ENCODE measurements around the gene ZBED4. TPM values are rescaled to one million over a fixed set of nuclear protein-coding genes. Genes with fewer than 3 reads are reported as not detected.
"Not testable (repeated sequence)": the region's sequence is repeated elsewhere in the genome, so short reads cannot be mapped to it uniquely, and the experiment has no call there.

Gene ZBED4
- total RNA-seq, 4 donors from 2014 or later: 11.9 to 19.4 (median 18.2) TPM

- H3K27ac ChIP-seq: no peak overlapping the region
- H3K9me3 ChIP-seq: no peaks in the 10 kb centered on the region
- no peak overlapping the region for H3K4me3 ChIP-seq
- no peaks in the 10 kb centered on the region for H3K27me3 ChIP-seq
- no peak for DNase-seq (ENCODE audit: low spot score in 2 of 2)
- peaks cover 27% of the 10 kb centered on the region for H3K4me1 ChIP-seq
- WGBS: 83% methylated on average over 2 of the region's 3 CpGs
- no peak for TF ChIP-seq POLR2AphosphoS5 (IDR thresholded peaks at IDR 0.05)
- no peak for TF ChIP-seq POLR2A (IDR thresholded peaks at IDR 0.05)
- no peak for TF ChIP-seq EP300 (IDR thresholded peaks at IDR 0.05)
- TF ChIP-seq CTCF (IDR thresholded peaks at IDR 0.05): no peak
- peaks cover 59% of the 10 kb centered on the region for H3K36me3 ChIP-seq
Measured at GRCh38 chr22:49817359-49817758, 36.3 kb upstream of the ZBED4 start.

GRCh38 chr22:49820984-49821383, 32.7 kb upstream of the ZBED4 start:
- no peak for DNase-seq (ENCODE audit: low spot score in 2 of 2)
- Histone ChIP-seq H3K27me3 (no peaks in the 10 kb centered on the region), H3K4me3 (no peak overlapping the region), H3K36me3 (peaks cover 74% of the 10 kb centered on the region), H3K27ac (no peak overlapping the region), H3K4me1 (peaks cover 52% of the 10 kb centered on the region), H3K9me3 (no peaks in the 10 kb centered on the region)
- WGBS: 79% methylated on average over 7 of the region's 7 CpGs
- TF ChIP-seq EP300 (IDR thresholded peaks at IDR 0.05) (no peak), POLR2A (IDR thresholded peaks at IDR 0.05) (no peak), POLR2AphosphoS5 (IDR thresholded peaks at IDR 0.05) (no peak), CTCF (IDR thresholded peaks at IDR 0.05) (no peak)

- H3K36me3 ChIP-seq: peaks cover 71% of the 10 kb centered on the region
- DNase-seq (ENCODE audit: low spot score in 2 of 2); H3K9me3 ChIP-seq; H3K4me3 ChIP-seq; H3K27ac ChIP-seq; H3K27me3 ChIP-seq: not testable (repeated sequence)
- peaks cover 50% of the 10 kb centered on the region for H3K4me1 ChIP-seq
- WGBS: 85% methylated on average over 10 of the region's 11 CpGs
Measured at GRCh38 chr22:49821741-49822140, 31.9 kb upstream of the ZBED4 start.

- peaks cover 56% of the 10 kb centered on the region for H3K4me1 ChIP-seq
- no peaks in the 10 kb centered on the region for H3K27me3 ChIP-seq
- no peaks in the 10 kb centered on the region for H3K9me3 ChIP-seq
- no peak for TF ChIP-seq CTCF (IDR thresholded peaks at IDR 0.05)
- TF ChIP-seq POLR2AphosphoS5 (IDR thresholded peaks at IDR 0.05): no peak
- TF ChIP-seq POLR2A (IDR thresholded peaks at IDR 0.05): no peak
- TF ChIP-seq EP300 (IDR thresholded peaks at IDR 0.05): no peak
- H3K36me3 ChIP-seq: peaks cover 55% of the 10 kb centered on the region
- 95% methylated on average over 44 of the region's 53 CpGs for WGBS
- no peak overlapping the region for H3K4me3 ChIP-seq
- DNase-seq (ENCODE audit: low spot score in 2 of 2): no peak
- H3K27ac ChIP-seq: no peak overlapping the region
Measured at GRCh38 chr22:49823289-49824045, 30.2 kb upstream of the ZBED4 start.

GRCh38 chr22:49824185-49824925, 29.3 kb upstream of the ZBED4 start:
- Histone ChIP-seq H3K9me3 (no peaks in the 10 kb centered on the region), H3K27me3 (no peaks in the 10 kb centered on the region), H3K4me1 (peaks cover 57% of the 10 kb centered on the region), H3K4me3 (peak overlapping the region; percentile 91), H3K27ac (no peak overlapping the region), H3K36me3 (peaks cover 46% of the 10 kb centered on the region)
- TF ChIP-seq POLR2AphosphoS5 (IDR thresholded peaks at IDR 0.05): no peak
- no peak for TF ChIP-seq CTCF (IDR thresholded peaks at IDR 0.05)
- TF ChIP-seq EP300 (IDR thresholded peaks at IDR 0.05): no peak
- TF ChIP-seq POLR2A (IDR thresholded peaks at IDR 0.05): no peak
- WGBS: 91% methylated on average over 15 of the region's 16 CpGs
- no peak for DNase-seq (ENCODE audit: low spot score in 2 of 2)
